Activated CD8-positive, alpha-beta T cell treated with anti-CD3 and anti-CD28 coated beads for 36 hours (primary cell): Measurements from ENCODE around the gene CAMKK2. TPM values are rescaled to one million over a fixed set of nuclear protein-coding genes. Genes with fewer than 3 reads are reported as not detected.

Experiments used
- ATAC-seq: fragments of 200-7000 bp; cut with Tn5 transposase; one replicate; pipeline ENCODE4 v1.10.0; 2021; ENCODE audit warnings: mild to moderate bottlenecking, moderate library complexity
- CTCF ChIA-PET: fragments of 350-600 bp; sonication (Branson Sonifier 250); formaldehyde crosslinking; loops from one replicate; lab custom pipeline; 2021; ENCODE audit warnings: antibody characterized with exemption; lab: Charles Lee
- POLR2A ChIA-PET: fragments of 350-600 bp; sonication (Branson Sonifier 250); formaldehyde crosslinking; loops from one replicate; lab custom pipeline; 2021; ENCODE audit warnings: antibody characterized with exemption; lab: Charles Lee
- DNase-seq: peaks from one replicate; pipeline ENCODE4 v3.0.0-alpha.2; 2020
- H3K27ac Mint-ChIP-seq: one replicate; pipeline ENCODE4 v1.8.0; 2021; ENCODE audit warnings: mild to moderate bottlenecking, mixed read lengths
- H3K27me3 Mint-ChIP-seq: one replicate; pipeline ENCODE4 v1.8.0; 2021; ENCODE audit warnings: mixed read lengths
- H3K36me3 Mint-ChIP-seq: one replicate; pipeline ENCODE4 v1.8.0; 2021; ENCODE audit warnings: low read depth, mixed read lengths
- H3K4me1 Mint-ChIP-seq: one replicate; pipeline ENCODE4 v1.8.0; 2021; ENCODE audit warnings: low read depth, mixed read lengths
- H3K4me3 Mint-ChIP-seq: one replicate; pipeline ENCODE4 v1.8.0; 2021; ENCODE audit warnings: mild to moderate bottlenecking, moderate library complexity, mixed read lengths
- H3K9me3 Mint-ChIP-seq: one replicate; pipeline ENCODE4 v1.8.0; 2021; ENCODE audit warnings: mixed read lengths
- intact Hi-C: fragments of 100-400 bp; cut with micrococcal nuclease; formaldehyde crosslinking; loops from one replicate; pipeline ENCODE4 v1.10.0; 2022
- total RNA-seq, 2 experiments: library from RNA; stranded (reverse); gene quantifications; one replicate each; pipeline ENCODE4 v1.2.3, GENCODE V29; 2021
- TF ChIP-seq, protein P1 (sequence below): fragments of 200-600 bp; IDR thresholded peaks from one replicate; pipeline ENCODE4 v1.8.0; 2022; ENCODE audit warnings: antibody characterized with exemption, mild to moderate bottlenecking

The CAMKK2 gene
- total RNA-seq, 2 experiments from 2014 or later, result 25.2 to 28.0 TPM

DNA sequence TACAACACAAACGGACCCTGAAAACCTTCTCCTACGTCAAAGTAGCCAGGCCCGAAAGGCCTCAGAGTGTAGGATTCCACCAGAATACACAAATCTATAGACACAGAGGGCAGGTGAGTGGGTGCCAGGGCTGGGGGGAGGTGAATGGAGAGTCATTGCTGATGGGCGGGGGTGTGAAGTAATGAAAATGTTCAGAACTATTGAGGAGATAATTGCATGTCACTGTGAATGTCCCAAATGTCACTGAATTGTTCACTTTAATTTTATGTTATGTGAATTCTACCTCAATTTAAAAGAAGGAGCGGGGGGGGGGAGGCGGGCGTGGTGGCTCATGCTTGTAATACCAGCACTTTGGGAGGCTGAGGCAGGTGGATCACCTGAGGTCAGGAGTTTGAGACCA, 50.6 kb downstream of the CAMKK2 start:
- Mint-ChIP-seq H3K9me3 (no peaks in the 10 kb centered on the region), H3K27me3 (no peaks in the 10 kb centered on the region), H3K4me1 (peaks cover 10% of the 10 kb centered on the region), H3K27ac (no peak overlapping the region), H3K36me3 (peaks cover 34% of the 10 kb centered on the region), H3K4me3 (no peak overlapping the region)
- ChIA-PET POLR2A (no interaction called here), CTCF (no interaction called here)
- ATAC-seq (no peak), DNase-seq (no peak)
- TF ChIP-seq, protein P1, sequence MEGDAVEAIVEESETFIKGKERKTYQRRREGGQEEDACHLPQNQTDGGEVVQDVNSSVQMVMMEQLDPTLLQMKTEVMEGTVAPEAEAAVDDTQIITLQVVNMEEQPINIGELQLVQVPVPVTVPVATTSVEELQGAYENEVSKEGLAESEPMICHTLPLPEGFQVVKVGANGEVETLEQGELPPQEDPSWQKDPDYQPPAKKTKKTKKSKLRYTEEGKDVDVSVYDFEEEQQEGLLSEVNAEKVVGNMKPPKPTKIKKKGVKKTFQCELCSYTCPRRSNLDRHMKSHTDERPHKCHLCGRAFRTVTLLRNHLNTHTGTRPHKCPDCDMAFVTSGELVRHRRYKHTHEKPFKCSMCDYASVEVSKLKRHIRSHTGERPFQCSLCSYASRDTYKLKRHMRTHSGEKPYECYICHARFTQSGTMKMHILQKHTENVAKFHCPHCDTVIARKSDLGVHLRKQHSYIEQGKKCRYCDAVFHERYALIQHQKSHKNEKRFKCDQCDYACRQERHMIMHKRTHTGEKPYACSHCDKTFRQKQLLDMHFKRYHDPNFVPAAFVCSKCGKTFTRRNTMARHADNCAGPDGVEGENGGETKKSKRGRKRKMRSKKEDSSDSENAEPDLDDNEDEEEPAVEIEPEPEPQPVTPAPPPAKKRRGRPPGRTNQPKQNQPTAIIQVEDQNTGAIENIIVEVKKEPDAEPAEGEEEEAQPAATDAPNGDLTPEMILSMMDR, result no peak
- intact Hi-C loops, result no loop called here

DNA sequence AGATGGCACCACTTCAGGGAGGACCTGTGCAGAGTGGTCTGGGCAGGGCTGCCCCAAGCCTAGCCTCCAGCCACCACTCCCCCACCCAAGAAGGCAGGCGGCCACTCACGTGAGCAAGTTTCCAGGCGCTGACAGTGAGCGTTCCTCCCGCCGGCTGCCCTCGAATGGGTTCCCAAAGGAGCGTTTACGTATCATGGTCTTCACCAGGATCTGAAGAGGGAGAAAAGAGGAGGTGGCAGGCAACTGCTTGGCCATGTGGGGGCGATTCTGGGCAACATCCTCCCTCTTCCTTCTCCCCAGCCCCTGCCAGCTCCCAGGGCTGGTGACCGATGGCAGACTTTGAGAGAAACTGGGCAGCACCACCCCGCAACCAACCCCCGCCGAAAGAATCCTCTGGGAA, 51.5 kb downstream of the CAMKK2 start:
- intact Hi-C loops, result no loop called here
- POLR2A ChIA-PET, result no interaction called here
- TF ChIP-seq, protein P1, result no peak
- H3K27ac Mint-ChIP-seq, result no peak overlapping the region
- peaks cover 38% of the 10 kb centered on the region for H3K36me3 Mint-ChIP-seq
- DNase-seq (no peak), ATAC-seq (no peak)
- H3K4me3 Mint-ChIP-seq, result no peak overlapping the region
- no peaks in the 10 kb centered on the region for H3K27me3 Mint-ChIP-seq
- CTCF ChIA-PET, result no interaction called here
- H3K9me3 Mint-ChIP-seq, result no peaks in the 10 kb centered on the region
- peaks cover 19% of the 10 kb centered on the region for H3K4me1 Mint-ChIP-seq

DNA sequence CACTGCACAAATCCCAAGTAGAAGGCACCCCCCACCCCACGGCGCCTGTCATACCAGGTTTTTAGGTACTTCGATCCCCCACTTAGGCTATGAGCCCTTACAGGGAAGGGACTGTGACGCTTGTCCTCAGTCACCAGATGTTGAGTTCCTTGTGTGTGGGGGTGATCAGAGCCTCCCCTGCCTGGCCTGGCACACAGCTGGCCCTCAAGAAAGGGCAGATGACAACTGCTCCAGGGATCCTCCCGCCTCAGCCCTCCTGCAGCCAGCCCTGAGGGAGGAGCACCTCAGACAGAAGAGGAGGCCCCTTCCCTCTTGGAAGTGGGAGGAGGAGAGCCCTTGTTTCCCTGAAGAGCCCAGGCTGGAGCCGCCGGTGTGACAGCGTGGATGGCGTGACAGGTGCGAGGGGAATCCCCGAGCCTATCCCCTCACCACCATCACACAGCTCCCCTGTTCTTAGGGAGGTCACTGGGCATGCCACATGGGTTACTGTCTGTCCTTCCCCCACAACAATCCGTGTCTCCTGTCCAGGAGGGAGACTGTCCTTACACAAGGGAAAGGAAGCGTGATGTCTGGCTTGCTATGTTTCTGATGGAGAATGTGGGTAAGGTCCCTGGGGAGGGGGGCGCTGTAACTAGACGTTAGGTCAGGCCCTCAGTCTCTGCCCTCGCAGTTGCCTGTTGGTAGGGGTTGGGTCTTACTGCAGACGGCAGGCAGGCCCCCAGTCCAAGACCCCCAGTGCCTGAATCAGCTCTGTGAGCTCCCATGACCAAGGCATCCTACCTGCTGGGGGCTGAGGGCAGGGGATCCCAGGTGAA, 55.1 kb downstream of the CAMKK2 start:
- TF ChIP-seq, protein P1, result no peak
- no peaks in the 10 kb centered on the region for H3K9me3 Mint-ChIP-seq
- peak overlapping the region; percentile 79 for H3K27ac Mint-ChIP-seq
- ChIA-PET POLR2A (no interaction called here), CTCF (interaction anchor here (4.1 kb wide), 1 partner anchor 11 kb away, joined by 44 read pairs; no protein-coding TSS in a partner anchor)
- peak overlapping the region; percentile 45 for H3K4me3 Mint-ChIP-seq
- ATAC-seq (no peak), DNase-seq (no peak)
- H3K36me3 Mint-ChIP-seq, result peaks cover 34% of the 10 kb centered on the region
- no peaks in the 10 kb centered on the region for H3K27me3 Mint-ChIP-seq
- peaks cover 28% of the 10 kb centered on the region for H3K4me1 Mint-ChIP-seq
- intact Hi-C loops, result no loop called here

DNA sequence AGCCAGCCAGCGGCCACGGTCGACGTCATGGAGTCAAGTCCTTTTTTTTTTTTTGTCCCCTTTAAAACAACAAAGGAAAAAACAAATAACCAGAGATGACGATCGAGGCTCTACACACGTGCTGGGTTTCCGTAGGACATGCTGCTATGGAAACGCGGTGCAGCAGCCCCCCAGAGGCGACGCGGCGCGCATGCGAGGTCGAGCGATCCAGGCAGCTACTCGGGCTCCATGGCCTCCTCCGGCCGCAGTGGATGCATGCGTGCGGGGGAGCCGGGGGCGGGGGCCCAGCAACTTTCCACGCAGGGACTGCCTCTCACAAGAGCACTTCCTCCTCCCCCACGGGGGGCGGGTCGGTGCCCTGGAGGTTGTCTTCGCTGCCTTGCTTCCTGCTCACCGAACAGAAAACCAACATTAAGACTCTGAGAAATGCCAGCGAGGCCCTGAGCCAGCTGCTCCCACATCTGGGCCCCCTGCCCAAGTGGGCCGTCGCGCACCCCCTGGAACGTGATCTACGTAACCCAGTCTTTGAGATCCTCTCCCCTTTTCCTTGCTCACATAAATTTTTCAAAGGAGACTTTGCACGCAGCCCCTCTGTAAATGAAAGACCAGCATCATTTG, 55.9 kb downstream of the CAMKK2 start:
- DNase-seq (peak; percentile 88), ATAC-seq (peak; percentile 88)
- ChIA-PET POLR2A (no interaction called here), CTCF (interaction anchor here (1.3 to 4.1 kb wide), 2 partner anchors 10 to 203 kb away, joined by 6 to 44 read pairs; no protein-coding TSS in a partner anchor)
- H3K36me3 Mint-ChIP-seq, result peaks cover 36% of the 10 kb centered on the region
- no peaks in the 10 kb centered on the region for H3K9me3 Mint-ChIP-seq
- TF ChIP-seq, protein P1, result no peak
- peak overlapping the region; percentile 79 for H3K27ac Mint-ChIP-seq
- H3K4me1 Mint-ChIP-seq, result peaks cover 28% of the 10 kb centered on the region
- intact Hi-C loops, result no loop called here
- H3K4me3 Mint-ChIP-seq, result peak overlapping the region; percentile 45
- H3K27me3 Mint-ChIP-seq, result no peaks in the 10 kb centered on the region

DNA sequence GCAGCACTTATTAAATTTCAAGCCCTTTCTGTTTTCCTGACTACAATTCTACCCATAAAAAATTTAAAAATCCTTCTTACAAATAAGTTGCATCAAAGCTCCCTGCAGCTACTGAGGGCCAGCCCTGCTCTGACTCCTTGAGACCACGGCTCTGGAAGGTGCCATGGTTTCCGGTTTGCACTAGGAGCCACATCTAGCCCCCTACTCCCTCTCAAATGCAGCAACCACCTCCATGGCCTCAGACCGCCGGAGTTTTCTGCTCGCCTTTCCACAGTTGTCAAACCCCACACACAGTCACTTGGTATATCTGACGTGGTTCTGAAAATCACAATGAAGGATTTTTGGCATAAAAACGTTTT, 56.5 kb downstream of the CAMKK2 start:
- H3K9me3 Mint-ChIP-seq, result no peaks in the 10 kb centered on the region
- TF ChIP-seq, protein P1, result no peak
- CTCF ChIA-PET, result interaction anchor here (1.3 to 4.1 kb wide), 4 partner anchors 9 to 203 kb away, joined by 6 to 44 read pairs (median 8); no protein-coding TSS in a partner anchor
- H3K27ac Mint-ChIP-seq, result peak overlapping the region; percentile 79
- DNase-seq (no peak), ATAC-seq (no peak)
- POLR2A ChIA-PET, result interaction anchor here (0.6 to 1.9 kb wide), 5 partner anchors 26 to 159 kb away, joined by 3 to 5 read pairs (median 3); partner anchors contain the start of gene P2RX7
- peaks cover 38% of the 10 kb centered on the region for H3K36me3 Mint-ChIP-seq
- no peaks in the 10 kb centered on the region for H3K27me3 Mint-ChIP-seq
- intact Hi-C loops, result no loop called here
- peak overlapping the region; percentile 15 for H3K4me3 Mint-ChIP-seq
- peaks cover 28% of the 10 kb centered on the region for H3K4me1 Mint-ChIP-seq
